Thyroid gland (tissue), 4 donors: ENCODE measurements around the gene ZC3H7A. TPM values are rescaled to one million over a fixed set of nuclear protein-coding genes. Genes with fewer than 3 reads are reported as not detected.
A peak's percentile ranks its signal among the peaks of the same experiment; 100 is the strongest.

Experiments used
- DNase-seq, 2 donors: peaks; one replicate each; pipeline ENCODE4 v3.0.0-alpha.2; 2019
- H3K27ac ChIP-seq, 3 donors: fragments of 200-600 bp; sonication (generic); 1 replicate in 2 of 3; 2 replicates in 1 of 3; pipeline ENCODE4 v1.5.1; 2016 to 2019; ENCODE audit warnings: mild to moderate bottlenecking in 1 of 3, moderate library complexity in 1 of 3
- H3K27me3 ChIP-seq: fragments of 200-600 bp; sonication (generic); one replicate; pipeline ENCODE4 v1.5.1; 2019
- H3K36me3 ChIP-seq, 2 donors: fragments of 200-600 bp; sonication (generic); one replicate each; pipeline ENCODE4 v1.5.1; 2016 to 2019
- H3K4me1 ChIP-seq, 2 donors: fragments of 200-600 bp; sonication (generic); one replicate each; pipeline ENCODE4 v1.5.1; 2017 to 2019
- H3K4me3 ChIP-seq, 3 donors: fragments of 200-600 bp; sonication (generic); replicated peaks in 1 of 3; 1 replicate in 2 of 3; 2 replicates in 1 of 3; pipeline ENCODE4 v1.5.1; 2016; ENCODE audit warnings: mild to moderate bottlenecking in 1 of 3
- H3K9me3 ChIP-seq: fragments of 200-600 bp; sonication (generic); one replicate; pipeline ENCODE4 v1.5.1; 2017
- CTCF ChIP-seq, 6 experiments: fragments of 200-600 bp in 3 of 6; fragments of 450-650 bp in 3 of 6; sonication (generic) in 3 of 6; IDR thresholded peaks; one replicate each; pipeline ENCODE4 v1.5.1; 2016 to 2019; ENCODE audit warnings: antibody characterized with exemption in 6 of 6, mild to moderate bottlenecking in 2 of 6, inconsistent platforms in 1 of 6, moderate library complexity in 1 of 6
- POLR2A ChIP-seq, 2 donors: fragments of 450-650 bp; IDR thresholded peaks; one replicate each; pipeline ENCODE4 v1.6.1; 2017; ENCODE audit warnings: antibody characterized with exemption in 2 of 2, mild to moderate bottlenecking in 2 of 2, moderate library complexity in 1 of 2
- WGBS, 2 donors: methylation state at CpG; one replicate each; pipeline ENCODE4 v1.1.5; 2017; 5-methylcytosine and 5-hydroxymethylcytosine counted together
- intact Hi-C: fragments of 100-400 bp; cut with DNase I; formaldehyde crosslinking; loops from one replicate; pipeline ENCODE4 v1.15.1; 2023
- total RNA-seq, 4 donors: library from RNA; depleted of rRNA; stranded (reverse); fragments of >200 nt; gene quantifications; one replicate each; pipeline ENCODE4 v1.2.3, GENCODE V29; 2016

The ZC3H7A gene
- total RNA-seq, 4 donors from 2014 or later, result 48.9 to 105 (median 62.7) TPM

- intact Hi-C loops, result no loop called here
- TF ChIP-seq POLR2A (IDR thresholded peaks at IDR 0.05) (no peak), CTCF (IDR thresholded peaks at IDR 0.05) (no peak)
- Histone ChIP-seq H3K27me3 (no peaks in the 10 kb centered on the region), H3K4me1 (peaks cover 17 to 19% of the 10 kb centered on the region in 2 donors), H3K4me3 (no peak overlapping the region), H3K9me3 (no peaks in the 10 kb centered on the region), H3K36me3 (peaks cover 42 to 46% of the 10 kb centered on the region in 2 donors), H3K27ac (no peak overlapping the region)
- 95 to 98% methylated on average over 4 of the region's 4 CpGs for WGBS, 2 donors
- DNase-seq, result no peak
These were observed 37.1 kb downstream of the ZC3H7A start for GRCh38 chr16:11759997-11760396.

GRCh38 chr16:11759163-11759834 lies 37.8 kb downstream of the ZC3H7A start:
- Histone ChIP-seq H3K9me3 (no peaks in the 10 kb centered on the region), H3K4me1 (peaks cover 17 to 19% of the 10 kb centered on the region in 2 donors), H3K36me3 (peaks cover 35 to 44% of the 10 kb centered on the region in 2 donors), H3K4me3 (no peak overlapping the region), H3K27me3 (no peaks in the 10 kb centered on the region), H3K27ac (peak overlapping the region in 2 of 3 donors; percentile 12 to 60)
- WGBS, 2 donors, result 84 to 89% methylated on average over 9 of the region's 9 CpGs
- no peak for DNase-seq
- intact Hi-C loops, result no loop called here
- TF ChIP-seq POLR2A (IDR thresholded peaks at IDR 0.05) (no peak), CTCF (IDR thresholded peaks at IDR 0.05) (no peak)

- no peaks in the 10 kb centered on the region for H3K27me3 ChIP-seq
- H3K4me1 ChIP-seq, result peaks cover 17 to 19% of the 10 kb centered on the region in 2 donors
- TF ChIP-seq POLR2A (IDR thresholded peaks at IDR 0.05), result no peak
- intact Hi-C loops, result no loop called here
- 42 to 50% methylated on average over 10 of the region's 10 CpGs for WGBS, 2 donors
- peaks cover 27 to 41% of the 10 kb centered on the region in 2 donors for H3K36me3 ChIP-seq
- peak overlapping the region; percentile 49 to 72 (median 65) for H3K27ac ChIP-seq
- H3K4me3 ChIP-seq, result no peak overlapping the region
- DNase-seq, result peak; percentile 35 to 38
- no peaks in the 10 kb centered on the region for H3K9me3 ChIP-seq
These were observed 39.1 kb downstream of the ZC3H7A start for GRCh38 chr16:11757671-11758545.

GRCh38 chr16:11756248-11756647 lies 40.8 kb downstream of the ZC3H7A start:
- no peak overlapping the region for H3K4me3 ChIP-seq
- H3K36me3 ChIP-seq, result peaks cover 32 to 40% of the 10 kb centered on the region in 2 donors
- H3K9me3 ChIP-seq, result no peaks in the 10 kb centered on the region
- H3K27me3 ChIP-seq, result no peaks in the 10 kb centered on the region
- intact Hi-C loops, result no loop called here
- no peak for DNase-seq
- H3K4me1 ChIP-seq, result peaks cover 17 to 19% of the 10 kb centered on the region in 2 donors
- peak overlapping the region in 1 of 3 donors; percentile 65 for H3K27ac ChIP-seq
- TF ChIP-seq CTCF (IDR thresholded peaks at IDR 0.05) (no peak), POLR2A (IDR thresholded peaks at IDR 0.05) (no peak)
- 98% methylated on average over 3 of the region's 3 CpGs for WGBS, 2 donors

GRCh38 chr16:11755022-11755760 lies 41.9 kb downstream of the ZC3H7A start:
- TF ChIP-seq CTCF (IDR thresholded peaks at IDR 0.05) (no peak), POLR2A (IDR thresholded peaks at IDR 0.05) (no peak)
- no peak overlapping the region for H3K4me3 ChIP-seq
- no peaks in the 10 kb centered on the region for H3K27me3 ChIP-seq
- H3K36me3 ChIP-seq, result peaks cover 43 to 44% of the 10 kb centered on the region in 2 donors
- intact Hi-C loops, result no loop called here
- H3K27ac ChIP-seq, result no peak overlapping the region
- peaks cover 17 to 19% of the 10 kb centered on the region in 2 donors for H3K4me1 ChIP-seq
- no peaks in the 10 kb centered on the region for H3K9me3 ChIP-seq
- 91 to 95% methylated on average over 13 of the region's 13 CpGs for WGBS, 2 donors
- no peak for DNase-seq
